ENCODE measurements around the gene KCNA10. TPM values are rescaled to one million over a fixed set of nuclear protein-coding genes. Genes with fewer than 3 reads are reported as not detected.

The KCNA10 gene
- total and polyA plus RNA-seq, 2 of the 13 experiments (the other 11 are each of a cell fraction or from before 2014, with no cell fraction given): not detected

GRCh38 chr1:110513511-110513910, 5.5 kb downstream of the KCNA10 start:
- no peak overlapping the region for H2AFZ ChIP-seq (ENCODE audit: low read length)
- no peak overlapping the region for H3K9ac ChIP-seq (ENCODE audit: insufficient read depth, low read depth, low read length)
- H3K4me2 ChIP-seq (ENCODE audit: low read depth, low read length): no peak overlapping the region
- WGBS (ENCODE audit: low lambda C conversion rate): 18% methylated on average over 8 of the region's 8 CpGs
- no peaks in the 10 kb centered on the region for H3K36me3 ChIP-seq (replicated peaks in 1 of 2; ENCODE audit: control insufficient read depth in 1 of 2, insufficient read depth in 2 of 2, low read length in 2 of 2)
- no peaks in the 10 kb centered on the region for H3K79me2 ChIP-seq (ENCODE audit: insufficient read depth, low read length)
- intact Hi-C loops (cut with micrococcal nuclease; ENCODE audit: unreplicated experiment) (no loop called here), in situ Hi-C loops (cut with HindIII; ENCODE audit: extremely low pct_ligation_motif_present, low pct_unique_long_range_greater_than_20kb) (no loop called here)
- no peak overlapping the region for H3K27ac ChIP-seq (ENCODE audit: extremely low read length, insufficient read depth, low read length)
- TF ChIP-seq FOSL2 (CRISPR knock-in tag; IDR thresholded peaks at IDR 0.05): 0 out of 2 replicates have a peak, but pooled peaks have one; percentile 8
- TF ChIP-seq MED1 (CRISPR knock-in tag; IDR thresholded peaks at IDR 0.05): no peak
- ATAC-seq: peak; percentile 41; the same call in 1 of the 3 replicates
- FAIRE-seq: no peak
- no peaks in the 10 kb centered on the region for H3K9me3 ChIP-seq (ENCODE audit: low read length)
- DNase-seq (ENCODE audit: low spot score): no peak
- ChIA-PET POLR2A (no interaction called here), CTCF (ENCODE audit: low intra/inter-chr PET ratio, low total read pairs) (no interaction called here)
- H4K20me1 ChIP-seq (ENCODE audit: insufficient read depth, low read length): no peaks in the 10 kb centered on the region
- H3K4me1 ChIP-seq (ENCODE audit: insufficient read depth, low read length): no peaks in the 10 kb centered on the region
- H3K27me3 ChIP-seq (ENCODE audit: control insufficient read depth in 1 of 2, insufficient read depth in 2 of 2, low read length in 2 of 2): peaks cover 0 to 14% of the 10 kb centered on the region in 2 experiments; a peak in 2 of 5 replicates
- H3K4me3 ChIP-seq (replicated peaks in 1 of 3; ENCODE audit: insufficient read depth in 1 of 3, low read depth in 2 of 3, low read length in 3 of 3): no peak overlapping the region
- BruUV-seq (replicated peaks): no TSS peak

GRCh38 chr1:110511436-110511835, 7.5 kb downstream of the KCNA10 start:
- ATAC-seq (no peak), FAIRE-seq (no peak), DNase-seq (ENCODE audit: low spot score) (no peak)
- no peaks in the 10 kb centered on the region for H3K36me3 ChIP-seq (replicated peaks in 1 of 2; ENCODE audit: control insufficient read depth in 1 of 2, insufficient read depth in 2 of 2, low read length in 2 of 2)
- no peak overlapping the region for H2AFZ ChIP-seq (ENCODE audit: low read length)
- H4K20me1 ChIP-seq (ENCODE audit: insufficient read depth, low read length): no peaks in the 10 kb centered on the region
- H3K27ac ChIP-seq (ENCODE audit: extremely low read length, insufficient read depth, low read length): no peak overlapping the region
- no peaks in the 10 kb centered on the region; a peak in 3 of 5 replicates for H3K27me3 ChIP-seq (ENCODE audit: control insufficient read depth in 1 of 2, insufficient read depth in 2 of 2, low read length in 2 of 2)
- TF ChIP-seq, protein P1, sequence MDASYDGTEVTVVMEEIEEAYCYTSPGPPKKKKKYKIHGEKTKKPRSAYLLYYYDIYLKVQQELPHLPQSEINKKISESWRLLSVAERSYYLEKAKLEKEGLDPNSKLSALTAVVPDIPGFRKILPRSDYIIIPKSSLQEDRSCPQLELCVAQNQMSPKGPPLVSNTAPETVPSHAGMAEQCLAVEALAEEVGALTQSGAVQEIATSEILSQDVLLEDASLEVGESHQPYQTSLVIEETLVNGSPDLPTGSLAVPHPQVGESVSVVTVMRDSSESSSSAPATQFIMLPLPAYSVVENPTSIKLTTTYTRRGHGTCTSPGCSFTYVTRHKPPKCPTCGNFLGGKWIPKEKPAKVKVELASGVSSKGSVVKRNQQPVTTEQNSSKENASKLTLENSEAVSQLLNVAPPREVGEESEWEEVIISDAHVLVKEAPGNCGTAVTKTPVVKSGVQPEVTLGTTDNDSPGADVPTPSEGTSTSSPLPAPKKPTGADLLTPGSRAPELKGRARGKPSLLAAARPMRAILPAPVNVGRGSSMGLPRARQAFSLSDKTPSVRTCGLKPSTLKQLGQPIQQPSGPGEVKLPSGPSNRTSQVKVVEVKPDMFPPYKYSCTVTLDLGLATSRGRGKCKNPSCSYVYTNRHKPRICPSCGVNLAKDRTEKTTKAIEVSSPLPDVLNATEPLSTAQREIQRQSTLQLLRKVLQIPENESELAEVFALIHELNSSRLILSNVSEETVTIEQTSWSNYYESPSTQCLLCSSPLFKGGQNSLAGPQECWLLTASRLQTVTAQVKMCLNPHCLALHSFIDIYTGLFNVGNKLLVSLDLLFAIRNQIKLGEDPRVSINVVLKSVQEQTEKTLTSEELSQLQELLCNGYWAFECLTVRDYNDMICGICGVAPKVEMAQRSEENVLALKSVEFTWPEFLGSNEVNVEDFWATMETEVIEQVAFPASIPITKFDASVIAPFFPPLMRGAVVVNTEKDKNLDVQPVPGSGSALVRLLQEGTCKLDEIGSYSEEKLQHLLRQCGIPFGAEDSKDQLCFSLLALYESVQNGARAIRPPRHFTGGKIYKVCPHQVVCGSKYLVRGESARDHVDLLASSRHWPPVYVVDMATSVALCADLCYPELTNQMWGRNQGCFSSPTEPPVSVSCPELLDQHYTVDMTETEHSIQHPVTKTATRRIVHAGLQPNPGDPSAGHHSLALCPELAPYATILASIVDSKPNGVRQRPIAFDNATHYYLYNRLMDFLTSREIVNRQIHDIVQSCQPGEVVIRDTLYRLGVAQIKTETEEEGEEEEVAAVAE (CRISPR knock-in tag; IDR thresholded peaks at IDR 0.05; ENCODE audit: borderline replicate concordance): no peak
- TF ChIP-seq TFDP2 (CRISPR knock-in tag; IDR thresholded peaks at IDR 0.05): no peak
- TF ChIP-seq, protein P2, sequence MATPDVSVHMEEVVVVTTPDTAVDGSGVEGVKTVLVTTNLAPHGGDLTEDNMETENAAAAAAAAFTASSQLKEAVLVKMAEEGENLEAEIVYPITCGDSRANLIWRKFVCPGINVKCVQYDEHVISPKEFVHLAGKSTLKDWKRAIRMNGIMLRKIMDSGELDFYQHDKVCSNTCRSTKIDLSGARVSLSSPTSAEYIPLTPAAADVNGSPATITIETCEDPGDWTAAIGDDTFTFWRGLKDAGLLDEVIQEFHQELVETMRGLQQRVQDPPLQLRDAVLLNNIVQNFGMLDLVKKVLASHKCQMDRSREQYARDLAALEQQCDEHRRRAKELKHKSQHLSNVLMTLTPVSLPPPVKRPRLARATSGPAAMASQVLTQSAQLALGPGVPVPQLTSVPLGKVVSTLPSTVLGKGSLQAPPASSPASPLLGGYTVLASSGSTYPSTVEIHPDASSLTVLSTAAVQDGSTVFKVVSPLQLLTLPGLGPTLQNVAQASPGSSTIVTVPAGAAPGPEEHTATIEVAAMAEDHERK (CRISPR knock-in tag; IDR thresholded peaks at IDR 0.05; ENCODE audit: low read depth): no peak
- no peak for TF ChIP-seq ARID3A (IDR thresholded peaks at IDR 0.05; ENCODE audit: low read depth, low read length)
- no peak for TF ChIP-seq ZSCAN21 (CRISPR knock-in tag; IDR thresholded peaks at IDR 0.05; ENCODE audit: borderline replicate concordance)
- TF ChIP-seq ZNF44 (CRISPR knock-in tag; IDR thresholded peaks at IDR 0.05): no peak
- H3K4me1 ChIP-seq (ENCODE audit: insufficient read depth, low read length): no peaks in the 10 kb centered on the region
- WGBS (ENCODE audit: low lambda C conversion rate): 42% methylated on average over 6 of the region's 6 CpGs
- H3K4me2 ChIP-seq (ENCODE audit: low read depth, low read length): no peak overlapping the region
- H3K4me3 ChIP-seq (replicated peaks in 1 of 3; ENCODE audit: insufficient read depth in 1 of 3, low read depth in 2 of 3, low read length in 3 of 3): no peak overlapping the region
- no peaks in the 10 kb centered on the region for H3K79me2 ChIP-seq (ENCODE audit: insufficient read depth, low read length)
- in situ Hi-C loops (cut with HindIII; ENCODE audit: extremely low pct_ligation_motif_present, low pct_unique_long_range_greater_than_20kb) (no loop called here), intact Hi-C loops (cut with micrococcal nuclease; ENCODE audit: unreplicated experiment) (no loop called here)
- BruUV-seq (replicated peaks): no TSS peak
- no peak overlapping the region for H3K9ac ChIP-seq (ENCODE audit: insufficient read depth, low read depth, low read length)
- POLR2A ChIA-PET: no interaction called here
- H3K9me3 ChIP-seq (ENCODE audit: low read length): no peaks in the 10 kb centered on the region
- CTCF ChIA-PET (ENCODE audit: low intra/inter-chr PET ratio, low total read pairs): no interaction called here

All from HepG2 (cell line).